ENCODE measurements around the gene C19orf67.

The C19orf67 gene

DNA sequence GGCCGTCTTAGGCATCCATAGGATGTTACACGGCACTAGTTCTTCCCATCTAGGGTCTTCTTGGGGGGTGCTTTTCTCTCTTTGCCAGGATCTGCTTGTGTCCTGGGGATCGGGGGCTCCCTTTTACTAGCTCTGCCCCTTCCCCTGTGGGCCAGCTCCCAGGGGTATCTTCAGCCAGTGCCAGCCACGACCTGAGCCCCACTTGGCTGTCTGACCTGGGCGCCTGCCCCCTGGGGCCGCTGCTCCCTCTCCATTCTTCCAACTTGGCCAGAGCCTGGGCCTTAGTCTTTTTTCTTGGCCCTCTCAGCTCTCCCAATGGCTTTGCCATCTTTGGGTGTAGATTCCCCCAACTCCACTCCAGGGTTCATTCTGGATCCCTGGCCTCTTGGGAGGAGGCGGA lies 28.9 kb upstream of the C19orf67 start:
- no peak overlapping the region for H3K27ac Mint-ChIP-seq
- H3K4me1 Mint-ChIP-seq, result peaks cover 32% of the 10 kb centered on the region
- no peak for DNase-seq (ENCODE audit: low spot score in 2 of 2)
- peaks cover 6% of the 10 kb centered on the region for H3K36me3 Mint-ChIP-seq
- ATAC-seq, result no peak
- H3K4me3 Mint-ChIP-seq, result no peak overlapping the region
- no peaks in the 10 kb centered on the region for H3K9me3 Mint-ChIP-seq

DNA sequence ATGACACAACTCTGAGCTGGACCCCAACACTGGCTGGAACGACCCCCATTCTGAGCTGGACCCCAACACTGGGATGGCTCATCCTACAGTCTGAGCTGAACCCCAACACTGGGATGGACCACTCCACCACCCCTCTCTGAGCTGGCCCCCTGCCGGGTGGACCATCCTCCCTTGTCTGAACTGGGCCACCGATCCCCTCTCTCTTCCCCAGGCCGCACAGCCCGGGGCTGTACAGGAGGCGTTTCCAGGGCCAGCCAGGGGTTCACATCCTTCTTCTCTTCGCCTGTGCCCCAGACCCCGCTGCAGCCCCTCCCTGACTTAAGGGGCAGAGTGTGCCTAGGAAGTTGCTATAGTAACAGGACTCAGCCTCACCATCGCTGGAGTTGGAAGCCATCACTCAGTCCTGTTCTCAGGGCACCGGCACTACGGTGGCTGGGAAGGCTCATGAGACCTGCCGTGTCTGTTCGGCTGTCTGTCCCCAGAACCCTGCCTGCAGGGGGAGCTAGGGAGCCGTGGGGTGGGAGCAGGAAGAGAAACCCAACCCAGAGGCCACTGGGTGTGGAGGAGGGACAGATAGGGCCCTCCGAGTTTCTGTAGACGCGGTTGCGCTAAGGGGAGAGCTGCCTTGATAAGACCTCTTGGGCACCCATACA lies 28.3 kb upstream of the C19orf67 start:
- no peak overlapping the region for H3K27ac Mint-ChIP-seq

DNA sequence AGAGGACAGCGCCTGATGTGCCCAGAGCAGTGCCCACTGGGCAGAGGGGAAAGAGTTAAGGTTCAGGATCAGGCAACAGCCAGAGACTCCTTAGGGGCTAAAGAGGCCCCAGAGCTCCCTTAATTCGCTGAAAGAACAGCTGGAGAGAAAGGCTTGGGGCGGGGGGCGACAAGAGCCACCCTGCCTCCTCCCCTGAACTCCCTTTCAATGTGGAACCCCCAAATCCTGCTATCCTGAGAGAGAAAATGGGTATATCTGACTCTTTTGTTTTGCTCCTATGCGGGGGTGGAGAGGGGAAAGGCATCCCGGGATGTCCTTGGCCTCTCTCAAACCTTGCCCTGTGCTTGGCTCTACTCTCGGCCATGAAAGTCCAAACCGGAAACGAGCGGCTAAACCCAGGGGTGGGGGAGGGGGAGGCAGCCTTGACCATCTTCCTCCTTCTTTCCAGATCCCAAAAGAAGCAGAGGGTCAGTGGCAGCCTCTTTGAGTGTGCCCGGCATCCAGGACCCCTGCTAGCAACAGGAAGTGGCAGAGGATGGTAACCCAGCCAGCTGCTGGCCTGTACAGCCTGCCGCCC lies 27.3 kb upstream of the C19orf67 start:
- Mint-ChIP-seq H3K4me1 (peaks cover 23% of the 10 kb centered on the region), H3K4me3 (no peak overlapping the region), H3K9me3 (no peaks in the 10 kb centered on the region), H3K36me3 (peaks cover 12% of the 10 kb centered on the region), H3K27ac (peak overlapping the region; percentile 34)
- no peak for DNase-seq (ENCODE audit: low spot score in 2 of 2)
- no peak for ATAC-seq

More for the DNA sequence above, 28.3 kb upstream of the C19orf67 start:
- Mint-ChIP-seq H3K4me3 (no peak overlapping the region), H3K36me3 (peaks cover 6% of the 10 kb centered on the region), H3K4me1 (peaks cover 31% of the 10 kb centered on the region), H3K9me3 (no peaks in the 10 kb centered on the region)
- no peak for ATAC-seq
- DNase-seq (ENCODE audit: low spot score in 2 of 2), result peak in 1 of 2 donors; percentile 29

DNA sequence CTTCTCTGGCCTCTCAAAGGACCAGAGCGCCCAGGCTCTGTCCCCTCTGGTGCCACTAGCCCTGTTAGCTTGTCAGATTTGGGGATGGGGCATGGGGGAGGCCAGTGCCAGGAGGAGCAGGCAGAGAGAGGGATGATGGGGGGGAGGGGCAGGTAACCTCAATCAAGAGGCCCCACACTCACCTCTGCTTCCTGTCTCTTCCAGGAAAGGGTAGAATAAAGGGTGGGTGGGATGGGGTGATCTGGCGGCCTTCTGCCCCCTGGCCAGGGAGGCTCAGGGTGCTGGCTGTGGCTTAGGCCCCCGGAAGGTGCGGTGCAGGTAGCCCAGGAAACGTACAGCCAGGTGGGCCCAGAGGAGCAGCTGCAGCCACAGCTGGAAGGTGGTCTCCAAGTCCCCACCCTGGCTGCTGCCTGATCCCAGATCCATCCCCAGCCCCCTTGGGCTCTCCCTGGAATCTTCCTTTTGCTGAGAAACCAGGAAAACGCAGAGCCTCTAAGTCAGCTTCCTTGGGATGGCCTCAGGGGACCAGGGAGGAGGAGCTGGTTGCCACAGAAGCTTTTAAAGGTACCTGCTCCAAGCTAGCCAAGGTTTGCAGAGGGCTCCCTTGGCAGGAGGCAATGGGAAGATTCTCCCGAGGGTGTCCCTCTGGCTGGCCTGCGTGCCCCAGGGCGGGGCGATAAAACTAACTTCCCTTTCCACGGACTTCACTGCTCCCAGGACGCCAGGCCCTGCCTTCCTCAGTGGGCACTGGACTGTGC lies 26.6 kb upstream of the C19orf67 start:
- no peak overlapping the region for H3K27ac Mint-ChIP-seq
- peaks cover 23% of the 10 kb centered on the region for H3K4me1 Mint-ChIP-seq

DNA sequence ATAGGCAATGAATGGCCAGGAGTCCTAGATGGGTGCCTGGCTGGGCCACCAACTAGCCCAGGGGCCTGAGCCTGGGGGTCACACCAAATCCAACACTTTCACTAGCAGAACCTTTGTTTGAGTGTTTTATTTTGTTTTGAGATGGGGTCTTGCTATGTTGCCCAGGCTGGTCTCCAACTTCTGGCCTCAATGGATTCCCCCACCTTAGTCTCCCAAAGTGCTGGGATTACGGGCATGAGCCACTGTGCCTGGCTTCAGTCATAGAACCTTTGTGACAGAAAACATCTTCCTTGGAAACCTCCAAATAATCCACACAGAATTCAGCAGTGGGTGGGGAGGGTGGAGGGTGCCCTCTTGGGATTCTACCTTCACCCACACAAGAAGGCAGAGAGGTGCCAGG lies 25.9 kb upstream of the C19orf67 start:
- Mint-ChIP-seq H3K36me3 (peaks cover 9% of the 10 kb centered on the region), H3K9me3 (no peaks in the 10 kb centered on the region), H3K4me1 (peaks cover 18% of the 10 kb centered on the region), H3K27ac (no peak overlapping the region), H3K4me3 (no peak overlapping the region)
- ATAC-seq, result no peak
- DNase-seq (ENCODE audit: low spot score in 2 of 2), result no peak

More for the DNA sequence above, 26.6 kb upstream of the C19orf67 start:
- no peaks in the 10 kb centered on the region for H3K9me3 Mint-ChIP-seq
- H3K4me3 Mint-ChIP-seq, result no peak overlapping the region
- DNase-seq (ENCODE audit: low spot score in 2 of 2), result no peak
- ATAC-seq, result no peak
- peaks cover 12% of the 10 kb centered on the region for H3K36me3 Mint-ChIP-seq

DNA sequence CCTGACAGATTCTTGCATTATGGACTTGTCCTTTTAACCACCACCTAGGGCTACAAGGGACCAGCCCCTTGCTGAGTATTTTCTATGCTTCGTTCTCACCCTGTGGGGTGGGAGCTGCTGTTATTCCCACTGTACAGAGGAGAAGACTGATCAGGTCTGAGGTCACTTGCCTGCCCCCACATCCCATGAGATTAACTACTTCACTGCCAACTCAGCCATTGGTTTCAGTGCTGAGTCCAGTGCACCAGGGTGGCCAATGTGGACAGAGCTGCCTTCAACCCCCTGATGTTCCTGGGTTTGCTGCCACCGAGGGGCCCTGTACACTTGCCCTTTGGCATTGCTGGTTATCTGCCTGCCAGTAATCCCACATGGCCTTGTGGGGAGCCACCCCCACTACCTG lies 25.1 kb upstream of the C19orf67 start:
- H3K27ac Mint-ChIP-seq, result peak overlapping the region; percentile 17
- peaks cover 16% of the 10 kb centered on the region for H3K36me3 Mint-ChIP-seq
- H3K4me1 Mint-ChIP-seq, result peaks cover 10% of the 10 kb centered on the region
- no peak for ATAC-seq
- H3K4me3 Mint-ChIP-seq, result no peak overlapping the region
- H3K9me3 Mint-ChIP-seq, result no peaks in the 10 kb centered on the region
- DNase-seq (ENCODE audit: low spot score in 2 of 2), result no peak

DNA sequence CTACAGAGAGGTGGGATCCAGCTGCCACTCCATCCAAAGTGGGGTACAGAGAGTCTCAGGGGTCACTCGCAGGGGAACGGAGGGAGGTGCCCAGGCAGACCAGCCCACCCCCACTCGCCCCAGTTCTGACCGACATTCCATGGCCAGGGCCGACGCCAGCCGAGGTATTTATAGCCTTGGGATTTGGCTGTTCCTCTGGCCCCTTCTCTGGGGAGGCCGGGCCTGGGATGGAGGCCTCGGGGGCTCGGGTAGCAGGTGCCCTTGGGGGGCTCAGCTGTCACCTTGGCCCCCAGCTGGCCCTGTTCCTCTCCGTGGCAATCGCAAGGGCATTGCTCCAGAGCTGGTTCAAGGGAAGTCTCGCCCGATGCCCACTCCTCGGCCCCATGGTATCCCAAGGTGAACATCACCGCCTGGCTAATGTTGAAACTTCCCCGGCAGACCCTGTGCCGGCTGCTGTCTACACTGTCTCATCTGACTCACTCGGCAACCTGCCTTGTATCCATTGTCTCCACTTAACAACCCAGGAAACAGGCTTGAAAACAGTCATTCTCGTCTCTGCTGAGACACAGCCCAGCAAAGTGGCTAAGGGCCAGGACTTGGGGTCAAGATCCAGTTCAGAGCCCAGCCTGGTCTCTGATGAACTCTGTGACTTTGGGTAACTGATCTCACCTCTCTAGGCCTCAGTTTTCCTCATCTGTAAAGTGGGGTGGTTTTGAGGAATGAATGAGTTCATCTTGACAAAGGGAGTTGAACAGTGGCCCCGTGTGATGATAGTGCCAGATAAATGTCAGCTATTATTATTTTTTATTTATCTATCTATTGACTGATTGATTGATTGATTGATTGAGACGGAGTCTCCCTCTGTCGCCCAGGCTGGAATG lies 22.2 kb upstream of the C19orf67 start:
- DNase-seq (ENCODE audit: low spot score in 2 of 2), result no peak
- no peak for ATAC-seq
- Mint-ChIP-seq H3K27ac (no peak overlapping the region), H3K4me1 (no peaks in the 10 kb centered on the region), H3K9me3 (no peaks in the 10 kb centered on the region), H3K36me3 (peaks cover 44% of the 10 kb centered on the region), H3K4me3 (no peak overlapping the region)

DNA sequence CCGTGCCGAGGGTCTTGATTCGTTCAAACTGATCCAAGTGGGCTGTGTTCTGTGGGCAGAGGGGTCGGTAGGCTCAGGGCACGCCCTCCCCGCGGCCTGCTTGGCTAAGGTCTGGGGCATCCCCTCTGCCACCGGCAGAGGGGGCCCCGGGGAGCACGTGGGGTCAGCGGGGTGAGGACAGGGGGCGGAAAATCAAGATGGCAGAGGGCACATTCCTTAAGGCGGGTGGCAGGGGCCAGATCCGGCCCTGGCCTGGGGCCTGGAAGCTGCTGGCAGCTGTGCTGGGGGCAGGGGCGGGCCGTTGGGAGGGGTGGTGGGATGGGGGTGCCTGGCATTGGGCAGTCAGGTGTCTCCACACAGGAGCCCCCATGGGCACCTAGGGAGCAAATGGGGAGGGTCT lies 21.3 kb upstream of the C19orf67 start:
- no peak for ATAC-seq
- Mint-ChIP-seq H3K27ac (no peak overlapping the region), H3K9me3 (no peaks in the 10 kb centered on the region), H3K4me3 (no peak overlapping the region), H3K4me1 (no peaks in the 10 kb centered on the region), H3K36me3 (peaks cover 50% of the 10 kb centered on the region)
- no peak for DNase-seq (ENCODE audit: low spot score in 2 of 2)

DNA sequence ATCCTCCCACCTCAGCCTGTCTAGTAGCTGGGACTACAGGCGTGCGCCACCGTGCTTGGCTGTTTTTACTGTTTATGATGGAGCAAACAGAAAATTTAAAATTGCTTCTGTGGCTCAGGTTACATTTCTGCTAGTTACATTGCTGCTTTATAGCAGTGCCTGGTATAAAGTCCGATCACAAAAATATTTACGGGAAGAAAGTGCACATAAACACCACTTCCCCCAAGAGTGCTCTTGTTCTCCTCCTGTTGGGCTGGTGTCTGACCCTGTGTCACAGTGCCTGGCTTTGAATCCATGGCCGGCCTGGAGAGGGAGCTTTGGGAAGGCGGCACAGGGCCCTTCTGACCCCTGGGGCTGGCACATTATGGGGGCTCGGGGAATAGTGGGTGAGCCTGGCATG lies 20.1 kb upstream of the C19orf67 start:
- ATAC-seq (no peak), DNase-seq (ENCODE audit: low spot score in 2 of 2) (no peak)
- Mint-ChIP-seq H3K9me3 (no peaks in the 10 kb centered on the region), H3K4me3 (no peak overlapping the region), H3K27ac (no peak overlapping the region), H3K4me1 (no peaks in the 10 kb centered on the region), H3K36me3 (peaks cover 50% of the 10 kb centered on the region)

DNA sequence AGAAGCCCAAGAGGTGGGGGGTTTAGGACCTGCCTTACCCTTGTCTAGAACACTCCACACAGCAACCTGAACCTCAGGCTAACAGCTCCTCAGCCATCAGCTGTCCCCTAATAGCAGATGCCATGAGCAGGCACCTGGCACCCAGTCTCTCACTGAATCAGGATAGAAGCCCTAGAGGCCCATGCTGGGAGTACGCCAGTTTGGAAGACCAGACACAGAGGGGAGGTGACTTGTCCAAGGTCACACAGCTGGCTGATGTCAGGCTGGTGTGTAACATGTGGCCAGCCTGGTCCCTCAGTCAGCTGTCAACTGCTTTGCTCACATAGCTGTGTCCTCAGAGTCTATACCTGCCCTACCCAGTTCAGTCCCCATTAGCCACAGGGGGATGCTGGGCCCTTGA lies 17.7 kb upstream of the C19orf67 start:
- H3K27ac Mint-ChIP-seq, result no peak overlapping the region
- DNase-seq (ENCODE audit: low spot score in 2 of 2) (no peak), ATAC-seq (no peak)
- peaks cover 67% of the 10 kb centered on the region for H3K36me3 Mint-ChIP-seq
- no peak overlapping the region for H3K4me3 Mint-ChIP-seq
- no peaks in the 10 kb centered on the region for H3K9me3 Mint-ChIP-seq
- no peaks in the 10 kb centered on the region for H3K4me1 Mint-ChIP-seq

DNA sequence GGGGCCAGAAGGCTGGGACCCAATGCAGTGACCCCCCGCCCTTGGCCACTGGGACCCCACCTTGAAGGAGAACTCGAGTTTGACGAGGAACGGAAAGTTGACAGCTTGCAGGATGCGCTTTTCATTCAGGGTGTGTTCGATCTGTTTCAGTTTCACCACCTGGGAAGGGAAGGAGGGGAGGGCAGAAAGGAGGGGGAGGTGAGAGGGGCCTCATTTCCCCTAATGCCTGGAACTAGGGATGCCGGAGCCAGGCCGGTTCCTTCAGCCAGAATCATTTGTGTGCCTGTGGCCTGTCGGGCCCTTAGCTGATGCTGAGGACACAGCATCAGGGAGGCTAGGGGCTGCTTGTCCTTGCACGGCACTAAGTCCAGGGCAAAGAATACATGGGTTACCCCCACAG lies 17.2 kb upstream of the C19orf67 start:
- Mint-ChIP-seq H3K9me3 (no peaks in the 10 kb centered on the region), H3K27ac (no peak overlapping the region), H3K4me1 (no peaks in the 10 kb centered on the region), H3K36me3 (peaks cover 69% of the 10 kb centered on the region), H3K4me3 (no peak overlapping the region)
- DNase-seq (ENCODE audit: low spot score in 2 of 2) (no peak), ATAC-seq (no peak)

DNA sequence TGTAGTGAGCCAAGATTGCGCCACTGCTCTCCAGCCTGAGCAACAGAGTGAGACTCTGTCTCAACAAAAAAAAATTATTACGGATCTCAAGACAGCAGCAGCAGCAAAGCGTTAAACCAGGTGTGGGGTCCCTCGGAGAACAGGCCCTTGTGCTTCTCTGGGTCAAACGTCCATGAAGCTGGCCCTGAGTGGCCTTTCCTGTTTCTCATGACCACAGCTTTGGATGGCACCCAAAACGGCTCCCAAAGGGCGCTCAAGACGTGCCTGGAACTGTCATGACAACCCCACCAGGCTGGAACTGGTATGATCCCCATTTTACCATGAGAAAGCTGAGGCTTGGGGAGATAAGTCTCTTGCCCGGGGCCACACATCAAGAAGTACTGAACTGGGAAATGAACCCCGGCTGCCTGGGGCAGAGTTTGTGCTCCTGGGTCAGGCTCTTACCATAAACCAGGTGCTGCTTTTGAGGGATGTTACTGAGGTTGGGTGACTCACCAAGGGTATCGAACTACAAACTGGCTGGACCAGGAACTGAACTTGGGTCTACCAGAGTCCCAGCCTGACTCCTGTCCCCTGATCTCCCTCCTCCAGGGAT lies 16.6 kb upstream of the C19orf67 start:
- no peaks in the 10 kb centered on the region for H3K9me3 Mint-ChIP-seq
- ATAC-seq (no peak), DNase-seq (ENCODE audit: low spot score in 2 of 2) (no peak)
- H3K4me3 Mint-ChIP-seq, result no peak overlapping the region
- H3K36me3 Mint-ChIP-seq, result peaks cover 74% of the 10 kb centered on the region
- no peak overlapping the region for H3K27ac Mint-ChIP-seq
- no peaks in the 10 kb centered on the region for H3K4me1 Mint-ChIP-seq

DNA sequence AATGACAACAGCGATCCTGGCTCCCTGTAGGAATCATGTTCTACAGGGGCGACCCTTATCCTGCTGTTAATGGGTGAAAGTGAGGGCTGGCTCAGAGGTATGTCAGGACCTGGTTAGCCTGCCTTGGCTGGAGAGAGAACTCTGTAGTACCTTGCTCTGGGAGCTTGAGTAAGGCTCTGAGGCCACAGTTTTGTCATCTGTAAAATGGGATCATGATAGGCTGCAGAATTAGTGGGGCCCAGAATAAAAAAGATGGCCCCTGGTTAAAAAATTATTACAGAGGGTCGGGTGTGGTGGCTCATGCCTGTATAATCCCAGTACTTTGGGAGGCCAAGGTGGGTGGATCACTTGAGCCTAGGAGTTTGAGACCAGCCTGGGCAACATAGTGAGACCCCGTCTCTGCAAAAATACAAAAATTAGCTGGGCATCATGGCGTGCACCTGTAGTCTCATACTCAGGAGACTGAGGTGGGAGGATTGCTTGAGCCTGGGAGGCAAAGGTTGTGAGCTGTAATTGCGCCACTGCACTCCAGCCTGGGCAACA lies 15.5 kb upstream of the C19orf67 start:
- peaks cover 76% of the 10 kb centered on the region for H3K36me3 Mint-ChIP-seq
- no peak for ATAC-seq
- no peak for DNase-seq (ENCODE audit: low spot score in 2 of 2)
- no peaks in the 10 kb centered on the region for H3K9me3 Mint-ChIP-seq
- H3K4me3 Mint-ChIP-seq, result no peak overlapping the region
- no peaks in the 10 kb centered on the region for H3K4me1 Mint-ChIP-seq
- no peak overlapping the region for H3K27ac Mint-ChIP-seq

DNA sequence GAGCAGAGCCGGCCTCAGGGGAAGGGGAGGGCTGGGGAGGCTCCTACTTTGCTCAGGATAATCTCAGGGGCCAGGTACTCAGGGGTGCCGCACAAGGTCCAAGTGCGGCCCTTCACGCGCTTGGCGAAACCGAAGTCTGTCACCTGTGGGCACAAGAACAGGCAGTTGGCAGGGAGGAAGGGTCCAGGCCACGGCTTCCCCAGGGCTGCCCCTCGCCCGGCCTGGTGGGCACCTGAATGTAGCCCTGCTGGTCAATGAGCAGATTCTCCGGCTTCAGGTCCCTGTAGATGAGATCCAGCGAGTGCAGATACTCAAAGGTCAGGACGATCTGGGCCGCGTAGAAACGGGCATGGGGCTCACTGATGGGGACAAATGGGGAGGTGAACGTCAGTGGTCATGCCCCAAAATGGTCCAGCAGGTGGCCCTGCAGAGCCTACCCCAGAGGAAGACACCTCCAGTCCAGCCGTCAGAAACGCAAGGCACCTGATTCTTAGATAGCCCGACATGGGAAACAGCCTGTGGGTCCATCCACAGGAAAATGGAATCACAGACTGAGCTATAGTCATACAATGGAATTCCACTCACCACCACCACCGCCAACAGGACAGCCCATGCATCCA lies 12.1 kb upstream of the C19orf67 start:
- DNase-seq (ENCODE audit: low spot score in 2 of 2), result no peak
- H3K4me3 Mint-ChIP-seq, result no peak overlapping the region
- no peak for ATAC-seq

More for the DNA sequence above, 12.1 kb upstream of the C19orf67 start:
- Mint-ChIP-seq H3K4me1 (peaks cover 7% of the 10 kb centered on the region), H3K36me3 (peaks cover 42% of the 10 kb centered on the region), H3K27ac (no peak overlapping the region), H3K9me3 (peaks cover 3% of the 10 kb centered on the region)
